Activated T-helper 1 cell treated with anti-CD3 and anti-CD28 coated beads, Interleukin-12 subunit alpha, Interleukin-12 subunit beta, Interleukin-2, Interleukin-4 antibody, amounts not matched to agents 30 ng/mL and 10 ng/mL and 1 ng/mL, durations not matched to agents 14 hours and 24 hours and 36 hours (primary cell): ENCODE results near the gene SNTG2. TPM values are rescaled to one million over a fixed set of nuclear protein-coding genes. Genes with fewer than 3 reads are reported as not detected.

ENCODE experiments used
- DNase-seq: peaks from one replicate; pipeline ENCODE4 v3.0.0; 2021; ENCODE audit warnings: low spot score
- H3K27ac Mint-ChIP-seq: one replicate; pipeline ENCODE4 v1.8.0; 2021; ENCODE audit warnings: mild to moderate bottlenecking, mixed read lengths
- H3K27me3 Mint-ChIP-seq: one replicate; pipeline ENCODE4 v1.8.0; 2022; ENCODE audit warnings: mild to moderate bottlenecking, moderate library complexity, mixed read lengths; ENCODE audit not compliant: insufficient read depth
- H3K36me3 Mint-ChIP-seq: one replicate; pipeline ENCODE4 v1.8.0; 2021; ENCODE audit warnings: low read depth, mixed read lengths
- H3K4me1 Mint-ChIP-seq: one replicate; pipeline ENCODE4 v1.8.0; 2021; ENCODE audit warnings: low read depth, mixed read lengths
- H3K4me3 Mint-ChIP-seq: one replicate; pipeline ENCODE4 v1.8.0; 2021; ENCODE audit warnings: mild to moderate bottlenecking, moderate library complexity, mixed read lengths
- H3K9me3 Mint-ChIP-seq: one replicate; pipeline ENCODE4 v1.8.0; 2021; ENCODE audit warnings: mixed read lengths
- intact Hi-C: fragments of 100-400 bp; cut with micrococcal nuclease; formaldehyde crosslinking; loops from one replicate; pipeline ENCODE4 v1.15.1; 2024
- total RNA-seq: library from RNA; stranded (reverse); gene quantifications from 2 replicates; pipeline ENCODE4 v1.2.3, GENCODE V29; 2022

The SNTG2 gene
- total RNA-seq, 1 donor from 2014 or later: not detected

DNA sequence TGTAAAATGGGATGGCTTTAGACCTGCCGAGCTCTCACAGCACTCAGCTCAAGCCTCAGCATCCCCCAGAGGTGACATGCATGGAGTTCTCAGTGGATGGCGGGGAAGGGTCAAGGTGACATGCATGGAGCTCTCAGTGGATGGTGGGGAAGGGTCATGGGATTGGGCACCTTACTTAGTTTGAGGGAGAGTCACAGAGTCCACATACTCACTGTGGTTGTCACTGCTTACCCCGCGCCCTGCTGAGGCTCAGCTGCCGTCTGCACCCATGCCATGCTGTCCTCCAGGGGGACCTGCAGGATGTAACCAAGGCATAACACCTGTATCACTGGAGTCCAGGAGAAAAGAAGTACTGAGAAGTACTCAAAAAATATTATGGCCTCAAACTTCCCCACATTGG, 350.4 kb downstream of the SNTG2 start:
- Mint-ChIP-seq H3K27ac (no peak overlapping the region), H3K27me3 (peaks cover 3% of the 10 kb centered on the region), H3K4me3 (no peak overlapping the region), H3K9me3 (no peaks in the 10 kb centered on the region), H3K4me1 (no peaks in the 10 kb centered on the region), H3K36me3 (no peaks in the 10 kb centered on the region)
- intact Hi-C loops: no loop called here
- DNase-seq: no peak

DNA sequence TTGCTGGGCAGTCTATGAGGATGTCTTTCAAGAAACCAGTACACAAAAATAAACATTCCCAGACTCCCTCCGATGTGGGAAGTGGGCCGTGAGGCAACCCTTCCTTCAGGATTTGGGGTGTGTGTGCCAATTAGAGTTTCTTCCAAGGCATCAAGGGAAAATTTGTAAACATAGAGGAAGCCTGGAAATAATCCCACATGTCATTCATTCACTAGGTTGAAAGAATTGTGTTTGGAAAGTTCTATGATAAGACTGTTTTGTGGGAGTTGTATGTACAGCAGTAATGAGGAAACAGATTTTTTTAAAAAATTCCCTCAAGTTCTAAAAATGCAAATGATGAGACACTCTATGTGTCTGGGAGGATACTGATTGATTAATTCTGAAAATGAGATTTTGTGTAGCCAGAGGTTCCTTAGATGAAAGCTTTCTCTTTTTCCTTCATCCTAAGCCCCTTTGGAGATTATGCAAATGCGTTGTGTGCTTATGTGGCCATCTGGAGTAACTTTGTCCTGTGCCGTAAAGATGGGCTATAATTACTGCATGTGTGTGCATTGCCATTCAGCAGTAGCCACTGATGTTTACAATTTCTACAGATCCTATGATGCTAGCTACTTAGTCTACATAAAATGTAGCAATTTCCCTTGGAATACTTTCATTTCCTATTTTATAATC, 354.8 kb downstream of the SNTG2 start:
- intact Hi-C loops: no loop called here
- DNase-seq: no peak
- no peaks in the 10 kb centered on the region for H3K36me3 Mint-ChIP-seq
- peaks cover 2% of the 10 kb centered on the region for H3K27me3 Mint-ChIP-seq
- no peak overlapping the region for H3K27ac Mint-ChIP-seq
- no peaks in the 10 kb centered on the region for H3K9me3 Mint-ChIP-seq
- H3K4me1 Mint-ChIP-seq: no peaks in the 10 kb centered on the region
- H3K4me3 Mint-ChIP-seq: no peak overlapping the region

DNA sequence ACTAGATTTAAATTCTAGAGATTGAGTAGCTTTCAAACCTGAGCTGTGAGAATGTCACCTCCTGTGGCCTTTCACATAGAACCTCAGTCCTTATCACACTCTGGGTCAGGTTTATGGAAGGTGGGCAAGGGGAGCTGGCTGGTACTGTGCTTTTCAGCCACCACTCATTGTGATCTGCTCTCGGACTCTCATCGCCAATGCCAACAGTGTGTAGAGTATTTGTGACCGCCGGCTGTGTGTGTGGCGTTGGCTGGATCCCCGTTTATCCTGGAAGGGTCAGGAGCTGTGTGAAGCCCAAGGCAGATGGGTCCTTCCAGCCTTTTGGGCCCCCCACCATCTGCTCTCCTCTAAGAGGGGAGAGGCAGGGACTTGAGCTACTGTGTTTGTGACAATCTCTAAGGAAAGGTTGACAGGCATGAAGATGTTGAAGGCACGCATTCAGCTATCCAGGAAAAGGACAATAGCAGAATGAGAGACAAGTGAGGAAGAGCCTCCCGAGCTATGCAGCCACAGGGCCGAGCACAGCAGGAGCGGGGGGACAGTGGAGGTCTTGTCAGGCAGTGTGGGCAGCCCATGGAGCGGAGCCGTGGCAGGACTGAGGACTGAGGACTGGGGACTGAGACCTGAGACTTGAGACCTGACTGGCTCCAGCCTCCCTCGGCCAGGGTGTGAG, 355.5 kb downstream of the SNTG2 start:
- no peaks in the 10 kb centered on the region for H3K4me1 Mint-ChIP-seq
- no peak overlapping the region for H3K4me3 Mint-ChIP-seq
- no peak overlapping the region for H3K27ac Mint-ChIP-seq
- H3K36me3 Mint-ChIP-seq: no peaks in the 10 kb centered on the region
- intact Hi-C loops: no loop called here
- H3K27me3 Mint-ChIP-seq: peaks cover 2% of the 10 kb centered on the region
- no peak for DNase-seq
- H3K9me3 Mint-ChIP-seq: no peaks in the 10 kb centered on the region

DNA sequence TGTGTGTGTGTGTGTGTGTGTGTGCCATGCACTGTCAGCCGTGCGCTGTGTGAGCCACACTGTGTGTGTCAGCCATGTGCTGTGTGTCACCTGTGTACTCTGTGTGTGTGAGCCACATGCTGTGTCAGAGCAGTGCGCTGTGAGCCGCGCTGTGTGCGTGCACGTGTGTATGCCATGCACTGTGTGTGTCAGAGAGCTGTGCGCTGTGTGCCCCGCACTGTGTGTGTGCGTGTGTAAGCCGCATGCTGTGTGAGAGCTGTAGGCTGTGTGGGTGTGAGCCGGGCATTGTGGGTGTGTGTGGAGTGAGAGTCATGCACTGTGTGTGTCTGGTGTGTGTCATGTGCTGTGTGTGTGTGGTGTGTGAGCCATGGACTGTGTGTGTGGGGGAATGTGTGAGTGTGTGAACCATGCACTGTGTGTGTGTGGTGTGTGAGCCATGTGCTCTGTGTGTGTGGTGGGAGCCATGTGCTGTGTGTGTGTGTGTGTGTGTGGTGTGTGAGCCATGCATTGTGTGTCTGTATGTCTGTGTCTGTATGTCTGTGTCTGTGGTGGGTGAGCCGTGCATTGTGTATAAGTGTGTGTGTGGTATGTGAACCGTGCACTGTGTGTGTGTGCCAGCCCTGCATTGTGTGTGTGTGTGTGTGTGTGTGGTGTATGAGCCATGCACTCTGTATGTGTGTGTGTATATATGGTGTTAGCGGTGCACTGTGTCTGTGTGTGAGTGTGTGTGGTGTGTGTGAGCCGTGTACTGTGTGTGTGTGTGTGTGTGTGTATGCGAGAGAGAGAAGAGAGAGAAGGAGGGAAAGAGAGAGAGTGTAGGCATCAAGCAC, 356.3 kb downstream of the SNTG2 start:
- Mint-ChIP-seq H3K27ac (no peak overlapping the region), H3K4me3 (no peak overlapping the region), H3K9me3 (no peaks in the 10 kb centered on the region), H3K36me3 (no peaks in the 10 kb centered on the region), H3K27me3 (no peaks in the 10 kb centered on the region), H3K4me1 (no peaks in the 10 kb centered on the region)
- intact Hi-C loops: no loop called here
- DNase-seq: no peak

DNA sequence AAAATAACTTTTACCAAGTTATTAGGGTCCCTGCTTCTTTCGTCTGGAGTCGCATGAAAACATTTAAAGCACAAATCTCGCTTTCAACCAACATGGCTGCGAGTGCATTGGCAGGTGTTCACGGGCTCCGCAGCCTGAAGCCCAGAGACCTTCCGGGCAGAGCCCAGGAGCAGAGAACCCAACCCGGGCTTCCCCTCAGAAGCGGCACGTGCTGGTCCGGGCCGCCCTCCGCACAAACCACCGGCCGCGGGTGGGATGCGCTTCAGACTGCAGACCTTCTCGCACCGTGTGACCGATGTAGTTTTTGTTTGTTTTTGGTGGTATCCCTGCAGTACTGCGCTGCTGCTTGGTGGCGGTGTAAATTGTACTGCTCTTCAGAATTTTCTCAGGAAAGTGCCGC, 357.0 kb downstream of the SNTG2 start:
- H3K36me3 Mint-ChIP-seq: no peaks in the 10 kb centered on the region
- no peak overlapping the region for H3K4me3 Mint-ChIP-seq
- no peak overlapping the region for H3K27ac Mint-ChIP-seq
- no peaks in the 10 kb centered on the region for H3K4me1 Mint-ChIP-seq
- intact Hi-C loops: no loop called here
- H3K9me3 Mint-ChIP-seq: no peaks in the 10 kb centered on the region
- H3K27me3 Mint-ChIP-seq: no peaks in the 10 kb centered on the region
- no peak for DNase-seq

GRCh38 chr2:1308678-1309077, 358.0 kb downstream of the SNTG2 start:
- H3K27me3 Mint-ChIP-seq: no peaks in the 10 kb centered on the region
- no peaks in the 10 kb centered on the region for H3K4me1 Mint-ChIP-seq
- H3K9me3 Mint-ChIP-seq: no peaks in the 10 kb centered on the region
- DNase-seq: no peak
- no peak overlapping the region for H3K27ac Mint-ChIP-seq
- no peaks in the 10 kb centered on the region for H3K36me3 Mint-ChIP-seq
- intact Hi-C loops: no loop called here
- no peak overlapping the region for H3K4me3 Mint-ChIP-seq

GRCh38 chr2:1309507-1309906, 358.9 kb downstream of the SNTG2 start:
- Mint-ChIP-seq H3K27ac (no peak overlapping the region), H3K9me3 (no peaks in the 10 kb centered on the region), H3K4me3 (no peak overlapping the region), H3K27me3 (no peaks in the 10 kb centered on the region), H3K4me1 (no peaks in the 10 kb centered on the region), H3K36me3 (no peaks in the 10 kb centered on the region)
- no peak for DNase-seq
- intact Hi-C loops: no loop called here

DNA sequence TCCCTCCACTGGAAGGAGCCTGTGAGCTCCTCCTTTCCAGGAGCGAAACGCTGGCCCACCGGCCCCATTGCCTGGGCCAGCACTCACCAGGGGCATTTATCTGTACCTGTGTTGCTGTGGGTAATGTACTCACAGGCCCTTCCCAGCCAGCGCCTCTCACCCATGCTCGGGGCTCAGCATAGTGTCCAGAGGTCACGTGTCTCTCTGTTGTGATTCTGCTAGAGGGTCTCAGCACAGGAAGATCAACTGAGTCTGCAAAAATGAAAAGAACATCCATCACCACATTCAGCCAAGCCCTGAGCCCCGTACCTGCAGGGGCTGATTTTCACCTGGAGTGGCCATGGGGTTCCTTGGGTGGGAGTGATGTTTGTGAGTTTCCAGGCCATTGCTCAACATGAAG, 359.6 kb downstream of the SNTG2 start:
- Mint-ChIP-seq H3K9me3 (no peaks in the 10 kb centered on the region), H3K27me3 (no peaks in the 10 kb centered on the region), H3K36me3 (no peaks in the 10 kb centered on the region), H3K4me1 (no peaks in the 10 kb centered on the region), H3K4me3 (no peak overlapping the region), H3K27ac (no peak overlapping the region)
- DNase-seq: no peak
- intact Hi-C loops: no loop called here

DNA sequence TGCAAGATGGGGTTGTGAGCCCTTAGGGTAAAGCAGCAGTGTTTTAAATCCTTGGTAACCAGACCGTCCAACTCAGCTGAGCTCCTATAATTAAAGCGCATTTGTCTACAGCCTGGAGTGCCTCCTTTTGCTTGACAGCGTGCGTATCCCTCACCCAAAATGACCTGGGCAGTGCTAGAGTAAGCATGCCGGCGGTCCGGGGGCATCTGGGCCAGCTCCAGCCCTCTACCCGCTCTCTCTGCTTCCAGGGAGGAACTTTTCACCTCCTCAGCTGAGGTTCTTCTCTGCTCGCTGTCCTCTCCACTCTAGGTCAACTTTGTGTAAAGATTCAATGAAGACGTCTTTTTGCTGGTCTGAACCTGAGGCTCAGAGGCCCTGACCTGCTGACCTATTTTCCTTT, 360.2 kb downstream of the SNTG2 start:
- Mint-ChIP-seq H3K9me3 (no peaks in the 10 kb centered on the region), H3K36me3 (no peaks in the 10 kb centered on the region), H3K27me3 (no peaks in the 10 kb centered on the region), H3K27ac (no peak overlapping the region), H3K4me1 (no peaks in the 10 kb centered on the region), H3K4me3 (no peak overlapping the region)
- no peak for DNase-seq
- intact Hi-C loops: no loop called here

GRCh38 chr2:1313240-1313924, 362.7 kb downstream of the SNTG2 start:
- no peak overlapping the region for H3K4me3 Mint-ChIP-seq
- H3K27me3 Mint-ChIP-seq: no peaks in the 10 kb centered on the region
- no peaks in the 10 kb centered on the region for H3K36me3 Mint-ChIP-seq
- no peak overlapping the region for H3K27ac Mint-ChIP-seq
- intact Hi-C loops: no loop called here
- DNase-seq: no peak
- H3K9me3 Mint-ChIP-seq: no peaks in the 10 kb centered on the region
- no peaks in the 10 kb centered on the region for H3K4me1 Mint-ChIP-seq

GRCh38 chr2:1314254-1314653, 363.6 kb downstream of the SNTG2 start:
- DNase-seq: no peak
- H3K4me3 Mint-ChIP-seq: no peak overlapping the region
- H3K9me3 Mint-ChIP-seq: no peaks in the 10 kb centered on the region
- H3K4me1 Mint-ChIP-seq: no peaks in the 10 kb centered on the region
- H3K36me3 Mint-ChIP-seq: no peaks in the 10 kb centered on the region
- H3K27me3 Mint-ChIP-seq: no peaks in the 10 kb centered on the region
- intact Hi-C loops: no loop called here
- H3K27ac Mint-ChIP-seq: no peak overlapping the region

DNA sequence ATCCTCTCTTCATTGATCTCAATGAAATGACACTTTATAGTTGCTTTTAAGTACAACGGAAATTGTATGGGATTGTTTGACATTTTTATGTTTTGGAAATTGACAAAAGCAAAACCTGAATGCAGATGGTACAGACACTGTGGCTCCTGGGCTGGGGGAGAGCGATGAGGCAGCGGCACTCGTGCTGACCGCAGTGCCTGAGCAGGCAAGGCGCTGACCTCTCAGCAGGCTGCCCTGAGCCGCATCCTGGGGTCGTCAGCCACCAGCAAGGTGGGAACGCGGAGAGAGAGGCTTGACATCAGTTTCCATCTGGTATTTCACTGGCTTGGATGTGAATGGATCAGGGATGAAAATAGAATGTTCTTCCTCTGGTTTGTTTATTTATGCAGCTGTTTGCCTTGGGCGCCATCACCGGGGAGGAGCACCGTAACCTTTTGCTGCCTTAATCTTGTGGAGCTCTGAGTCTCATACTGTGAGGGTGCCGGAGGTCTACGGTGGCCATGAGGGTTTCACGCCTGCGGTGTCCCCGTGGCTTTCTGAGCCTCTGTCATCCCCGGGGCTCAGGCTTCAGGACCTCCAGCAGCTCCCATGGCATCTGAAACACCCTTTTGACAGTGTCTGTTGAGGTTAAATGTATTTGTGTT, 367.8 kb downstream of the SNTG2 start:
- no peak overlapping the region for H3K4me3 Mint-ChIP-seq
- H3K36me3 Mint-ChIP-seq: no peaks in the 10 kb centered on the region
- no peak for DNase-seq
- no peaks in the 10 kb centered on the region for H3K27me3 Mint-ChIP-seq
- no peaks in the 10 kb centered on the region for H3K9me3 Mint-ChIP-seq
- no peaks in the 10 kb centered on the region for H3K4me1 Mint-ChIP-seq
- no peak overlapping the region for H3K27ac Mint-ChIP-seq
- intact Hi-C loops: no loop called here
